HEK293 (cell line): ENCODE measurements around the gene BORCS6.

Source experiments
- CTCF ChIA-PET: fragments of 350-600 bp; formaldehyde crosslinking; extraction: SDS; loops from one replicate; lab custom pipeline; 2021; ENCODE audit warnings: antibody characterized with exemption; lab: Yijun Ruan, JAX
- POLR2A ChIA-PET: fragments of 300-600 bp; formaldehyde crosslinking; extraction: SDS; loops from one replicate; lab custom pipeline; 2020; ENCODE audit warnings: antibody characterized with exemption, inconsistent platforms; lab: Yijun Ruan, JAX
- H3K27ac ChIP-seq: fragments of 200-500 bp; sonication (Bioruptor generic); 2 replicates; pipeline ENCODE4 v1.5.1; 2014; ENCODE audit warnings: low read depth, low read length, control low read depth, inconsistent platforms; ENCODE audit errors: extremely low read depth
- H3K36me3 ChIP-seq, 2 experiments: fragments of 200-500 bp in 1 of 2; sonication (Bioruptor generic) in 1 of 2; 1 replicate in 1 of 2; 2 replicates in 1 of 2; pipeline ENCODE4 v1.5.1; 2014 to 2017; ENCODE audit warnings: inconsistent platforms in 2 of 2, low read length in 2 of 2; ENCODE audit not compliant: control insufficient read depth in 2 of 2, insufficient read depth in 1 of 2
- H3K4me1 ChIP-seq: fragments of 200-500 bp; sonication (Bioruptor generic); 2 replicates; pipeline ENCODE4 v1.5.1; 2014; ENCODE audit warnings: mild to moderate bottlenecking, low read length, inconsistent platforms; ENCODE audit not compliant: control insufficient read depth, insufficient read depth
- H3K4me3 ChIP-seq: 2 replicates; pipeline ENCODE4 v1.5.1; 2011; ENCODE audit warnings: low read depth, mild to moderate bottlenecking, control low read depth, low read length, moderate library complexity
- H3K9me3 ChIP-seq: fragments of 200-500 bp; sonication (Bioruptor generic); 2 replicates; pipeline ENCODE4 v1.5.1; 2014; ENCODE audit warnings: low read depth, low read length, inconsistent platforms; ENCODE audit not compliant: control insufficient read depth, insufficient read depth
- KLF8 ChIP-seq: fragments of 450-650 bp; formaldehyde crosslinking; IDR thresholded peaks from 2 replicates; pipeline ENCODE4 v1.5.1; 2016; ENCODE audit warnings: missing biosample characterization, missing genetic modification characterization
- PRDM1 ChIP-seq: fragments of 450-650 bp; formaldehyde crosslinking; IDR thresholded peaks from 2 replicates; pipeline ENCODE4; 2016; ENCODE audit warnings: missing biosample characterization, missing genetic modification characterization
- SALL2 ChIP-seq: fragments of 450-650 bp; formaldehyde crosslinking; IDR thresholded peaks from 2 replicates; pipeline ENCODE4 v1.5.0; 2017; ENCODE audit warnings: missing biosample characterization, mild to moderate bottlenecking, missing genetic modification characterization, borderline replicate concordance
- ZNF112 ChIP-seq: fragments of 450-650 bp; formaldehyde crosslinking; IDR thresholded peaks from 2 replicates; pipeline ENCODE4 v1.5.0; 2017; ENCODE audit warnings: missing biosample characterization, missing genetic modification characterization
- ZNF16 ChIP-seq: fragments of 450-650 bp; formaldehyde crosslinking; IDR thresholded peaks from 2 replicates; pipeline ENCODE4 v1.5.1; 2016; ENCODE audit warnings: low read depth, missing biosample characterization, missing genetic modification characterization
- ZNF175 ChIP-seq: fragments of 450-650 bp; formaldehyde crosslinking; IDR thresholded peaks from 2 replicates; pipeline ENCODE4 v1.5.1; 2016; ENCODE audit warnings: missing biosample characterization, missing genetic modification characterization
- ZNF19 ChIP-seq: fragments of 450-650 bp; formaldehyde crosslinking; IDR thresholded peaks from 2 replicates; pipeline ENCODE4; 2016; ENCODE audit warnings: missing biosample characterization, missing genetic modification characterization, low read depth
- ZNF24 ChIP-seq: fragments of 450-650 bp; formaldehyde crosslinking; IDR thresholded peaks from 2 replicates; pipeline ENCODE4 v1.5.1; 2016; ENCODE audit warnings: missing biosample characterization, missing genetic modification characterization
- ZNF248 ChIP-seq: fragments of 450-650 bp; formaldehyde crosslinking; IDR thresholded peaks from 2 replicates; pipeline ENCODE4 v1.5.1; 2017; ENCODE audit warnings: missing biosample characterization, missing genetic modification characterization
- ZNF266 ChIP-seq: fragments of 450-650 bp; formaldehyde crosslinking; IDR thresholded peaks from 2 replicates; pipeline ENCODE4 v1.5.1; 2016; ENCODE audit warnings: missing biosample characterization, missing genetic modification characterization, low read depth
- ZNF302 ChIP-seq: fragments of 450-650 bp; formaldehyde crosslinking; IDR thresholded peaks from 2 replicates; pipeline ENCODE4 v1.5.1; 2016; ENCODE audit warnings: missing biosample characterization, missing genetic modification characterization, low read depth
- ZNF311 ChIP-seq: fragments of 450-650 bp; formaldehyde crosslinking; IDR thresholded peaks from 2 replicates; pipeline ENCODE4 v1.5.1; 2017; ENCODE audit warnings: missing biosample characterization, missing genetic modification characterization, borderline replicate concordance
- ZNF324 ChIP-seq: fragments of 450-650 bp; formaldehyde crosslinking; IDR thresholded peaks from 2 replicates; pipeline ENCODE4 v1.5.1; 2016; ENCODE audit warnings: missing biosample characterization, missing genetic modification characterization
- ZNF366 ChIP-seq: fragments of 450-650 bp; formaldehyde crosslinking; conservative IDR thresholded peaks from 2 replicates; pipeline ENCODE4 v1.5.1; 2016; ENCODE audit warnings: missing biosample characterization, missing genetic modification characterization
- ZNF416 ChIP-seq: fragments of 450-650 bp; formaldehyde crosslinking; IDR thresholded peaks from 2 replicates; pipeline ENCODE4 v1.5.1; 2016; ENCODE audit warnings: missing biosample characterization, missing genetic modification characterization
- ZNF48 ChIP-seq: fragments of 450-650 bp; formaldehyde crosslinking; IDR thresholded peaks from 2 replicates; pipeline ENCODE4 v1.5.1; 2016; ENCODE audit warnings: missing biosample characterization, missing genetic modification characterization
- TF ChIP-seq, protein P1 (sequence below): fragments of 450-650 bp; formaldehyde crosslinking; conservative IDR thresholded peaks from 2 replicates; pipeline ENCODE4 v1.5.1; 2016; ENCODE audit warnings: low read depth, missing biosample characterization, missing genetic modification characterization
- TF ChIP-seq, protein P2 (sequence below): fragments of 450-650 bp; formaldehyde crosslinking; IDR thresholded peaks from 2 replicates; pipeline ENCODE4 v1.5.1; 2016; ENCODE audit warnings: missing biosample characterization, missing genetic modification characterization
- TF ChIP-seq, protein P3 (sequence below): fragments of 450-650 bp; formaldehyde crosslinking; IDR thresholded peaks from 2 replicates; pipeline ENCODE4 v1.5.1; 2016; ENCODE audit warnings: missing biosample characterization, missing genetic modification characterization, borderline replicate concordance
- TF ChIP-seq, protein P4 (sequence below): fragments of 450-650 bp; formaldehyde crosslinking; optimal IDR thresholded peaks from 2 replicates; pipeline ENCODE3; 2016; ENCODE audit warnings: missing biosample characterization, mild to moderate bottlenecking, missing genetic modification characterization
- TF ChIP-seq, protein P5 (sequence below): fragments of 450-650 bp; formaldehyde crosslinking; IDR thresholded peaks from 2 replicates; pipeline ENCODE4 v1.5.1; 2016; ENCODE audit warnings: missing biosample characterization, missing genetic modification characterization
- TF ChIP-seq, protein P6 (sequence below): fragments of 450-650 bp; formaldehyde crosslinking; IDR thresholded peaks from 2 replicates; pipeline ENCODE4 v1.5.1; 2017; ENCODE audit warnings: missing biosample characterization, missing genetic modification characterization

Gene BORCS6

DNA sequence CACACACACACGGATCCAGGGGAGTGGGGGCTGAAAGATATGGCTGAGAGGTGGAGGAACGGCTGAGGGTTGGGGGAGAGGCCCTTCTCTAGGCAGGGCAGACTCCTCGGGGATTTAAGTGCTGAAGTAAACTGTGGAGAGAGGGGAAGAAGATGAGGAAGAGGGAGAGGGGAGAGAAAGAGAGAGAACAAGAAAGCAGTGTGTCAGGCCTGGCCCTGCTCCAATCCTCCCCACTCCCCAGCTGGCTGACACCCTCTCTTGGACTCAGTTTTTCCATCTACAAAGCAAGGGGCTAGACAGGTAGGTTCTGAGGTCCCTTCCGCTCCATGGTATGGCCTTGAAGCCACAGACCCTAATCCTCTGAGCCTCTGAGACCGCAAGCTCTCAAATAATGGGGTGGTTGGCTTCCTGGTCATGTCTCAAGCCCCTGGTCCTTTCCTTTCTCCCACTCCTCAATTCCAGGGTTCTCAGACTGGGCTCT is 29.2 kb downstream of the BORCS6 start:
- ChIA-PET CTCF (interaction anchor here (0.5 to 7.3 kb wide), 7 partner anchors 12 to 188 kb away, joined by 3 to 91 read pairs (median 4); no protein-coding TSS in a partner anchor), POLR2A (interaction anchor here (0.6 to 2.2 kb wide), 4 partner anchors 12 to 87 kb away, joined by 3 to 7 read pairs (median 3); partner anchors contain the start of gene CTC1)
- Histone ChIP-seq H3K27ac (peak overlapping the region; percentile 39; the same call in 1 of the 2 replicates), H3K36me3 (peaks cover 15 to 34% of the 10 kb centered on the region in 2 experiments; a peak in 2 of 3 replicates), H3K4me1 (peaks cover 26% of the 10 kb centered on the region), H3K9me3 (no peaks in the 10 kb centered on the region), H3K4me3 (no peak overlapping the region)
- TF ChIP-seq ZNF19 (tag by site-specific recombination) (no peak), ZNF266 (tag by site-specific recombination) (no peak), ZNF324 (tag by site-specific recombination) (no peak), ZNF48 (no peak), ZNF16 (tag by site-specific recombination) (no peak), ZNF366 (tag by site-specific recombination) (0 out of 2 replicates have a peak, but pooled peaks have one; percentile 15), ZNF24 (no peak), PRDM1 (0 out of 2 replicates have a peak, but pooled peaks have one; percentile 26), ZNF302 (tag by site-specific recombination) (no peak), ZNF311 (tag by site-specific recombination) (no peak), ZNF416 (tag by site-specific recombination) (no peak), ZNF248 (tag by site-specific recombination) (no peak), ZNF112 (tag by site-specific recombination) (no peak), SALL2 (tag by site-specific recombination) (no peak), ZNF175 (tag by site-specific recombination) (no peak), KLF8 (tag by site-specific recombination) (no peak; the same call in 1 of the 2 replicates)
- TF ChIP-seq, protein P1, sequence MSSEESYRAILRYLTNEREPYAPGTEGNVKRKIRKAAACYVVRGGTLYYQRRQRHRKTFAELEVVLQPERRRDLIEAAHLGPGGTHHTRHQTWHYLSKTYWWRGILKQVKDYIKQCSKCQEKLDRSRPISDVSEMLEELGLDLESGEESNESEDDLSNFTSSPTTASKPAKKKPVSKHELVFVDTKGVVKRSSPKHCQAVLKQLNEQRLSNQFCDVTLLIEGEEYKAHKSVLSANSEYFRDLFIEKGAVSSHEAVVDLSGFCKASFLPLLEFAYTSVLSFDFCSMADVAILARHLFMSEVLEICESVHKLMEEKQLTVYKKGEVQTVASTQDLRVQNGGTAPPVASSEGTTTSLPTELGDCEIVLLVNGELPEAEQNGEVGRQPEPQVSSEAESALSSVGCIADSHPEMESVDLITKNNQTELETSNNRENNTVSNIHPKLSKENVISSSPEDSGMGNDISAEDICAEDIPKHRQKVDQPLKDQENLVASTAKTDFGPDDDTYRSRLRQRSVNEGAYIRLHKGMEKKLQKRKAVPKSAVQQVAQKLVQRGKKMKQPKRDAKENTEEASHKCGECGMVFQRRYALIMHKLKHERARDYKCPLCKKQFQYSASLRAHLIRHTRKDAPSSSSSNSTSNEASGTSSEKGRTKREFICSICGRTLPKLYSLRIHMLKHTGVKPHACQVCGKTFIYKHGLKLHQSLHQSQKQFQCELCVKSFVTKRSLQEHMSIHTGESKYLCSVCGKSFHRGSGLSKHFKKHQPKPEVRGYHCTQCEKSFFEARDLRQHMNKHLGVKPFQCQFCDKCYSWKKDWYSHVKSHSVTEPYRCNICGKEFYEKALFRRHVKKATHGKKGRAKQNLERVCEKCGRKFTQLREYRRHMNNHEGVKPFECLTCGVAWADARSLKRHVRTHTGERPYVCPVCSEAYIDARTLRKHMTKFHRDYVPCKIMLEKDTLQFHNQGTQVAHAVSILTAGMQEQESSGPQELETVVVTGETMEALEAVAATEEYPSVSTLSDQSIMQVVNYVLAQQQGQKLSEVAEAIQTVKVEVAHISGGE (tag by site-specific recombination): no peak
- TF ChIP-seq, protein P2, sequence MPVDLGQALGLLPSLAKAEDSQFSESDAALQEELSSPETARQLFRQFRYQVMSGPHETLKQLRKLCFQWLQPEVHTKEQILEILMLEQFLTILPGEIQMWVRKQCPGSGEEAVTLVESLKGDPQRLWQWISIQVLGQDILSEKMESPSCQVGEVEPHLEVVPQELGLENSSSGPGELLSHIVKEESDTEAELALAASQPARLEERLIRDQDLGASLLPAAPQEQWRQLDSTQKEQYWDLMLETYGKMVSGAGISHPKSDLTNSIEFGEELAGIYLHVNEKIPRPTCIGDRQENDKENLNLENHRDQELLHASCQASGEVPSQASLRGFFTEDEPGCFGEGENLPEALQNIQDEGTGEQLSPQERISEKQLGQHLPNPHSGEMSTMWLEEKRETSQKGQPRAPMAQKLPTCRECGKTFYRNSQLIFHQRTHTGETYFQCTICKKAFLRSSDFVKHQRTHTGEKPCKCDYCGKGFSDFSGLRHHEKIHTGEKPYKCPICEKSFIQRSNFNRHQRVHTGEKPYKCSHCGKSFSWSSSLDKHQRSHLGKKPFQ (tag by site-specific recombination): no peak
- TF ChIP-seq, protein P3, sequence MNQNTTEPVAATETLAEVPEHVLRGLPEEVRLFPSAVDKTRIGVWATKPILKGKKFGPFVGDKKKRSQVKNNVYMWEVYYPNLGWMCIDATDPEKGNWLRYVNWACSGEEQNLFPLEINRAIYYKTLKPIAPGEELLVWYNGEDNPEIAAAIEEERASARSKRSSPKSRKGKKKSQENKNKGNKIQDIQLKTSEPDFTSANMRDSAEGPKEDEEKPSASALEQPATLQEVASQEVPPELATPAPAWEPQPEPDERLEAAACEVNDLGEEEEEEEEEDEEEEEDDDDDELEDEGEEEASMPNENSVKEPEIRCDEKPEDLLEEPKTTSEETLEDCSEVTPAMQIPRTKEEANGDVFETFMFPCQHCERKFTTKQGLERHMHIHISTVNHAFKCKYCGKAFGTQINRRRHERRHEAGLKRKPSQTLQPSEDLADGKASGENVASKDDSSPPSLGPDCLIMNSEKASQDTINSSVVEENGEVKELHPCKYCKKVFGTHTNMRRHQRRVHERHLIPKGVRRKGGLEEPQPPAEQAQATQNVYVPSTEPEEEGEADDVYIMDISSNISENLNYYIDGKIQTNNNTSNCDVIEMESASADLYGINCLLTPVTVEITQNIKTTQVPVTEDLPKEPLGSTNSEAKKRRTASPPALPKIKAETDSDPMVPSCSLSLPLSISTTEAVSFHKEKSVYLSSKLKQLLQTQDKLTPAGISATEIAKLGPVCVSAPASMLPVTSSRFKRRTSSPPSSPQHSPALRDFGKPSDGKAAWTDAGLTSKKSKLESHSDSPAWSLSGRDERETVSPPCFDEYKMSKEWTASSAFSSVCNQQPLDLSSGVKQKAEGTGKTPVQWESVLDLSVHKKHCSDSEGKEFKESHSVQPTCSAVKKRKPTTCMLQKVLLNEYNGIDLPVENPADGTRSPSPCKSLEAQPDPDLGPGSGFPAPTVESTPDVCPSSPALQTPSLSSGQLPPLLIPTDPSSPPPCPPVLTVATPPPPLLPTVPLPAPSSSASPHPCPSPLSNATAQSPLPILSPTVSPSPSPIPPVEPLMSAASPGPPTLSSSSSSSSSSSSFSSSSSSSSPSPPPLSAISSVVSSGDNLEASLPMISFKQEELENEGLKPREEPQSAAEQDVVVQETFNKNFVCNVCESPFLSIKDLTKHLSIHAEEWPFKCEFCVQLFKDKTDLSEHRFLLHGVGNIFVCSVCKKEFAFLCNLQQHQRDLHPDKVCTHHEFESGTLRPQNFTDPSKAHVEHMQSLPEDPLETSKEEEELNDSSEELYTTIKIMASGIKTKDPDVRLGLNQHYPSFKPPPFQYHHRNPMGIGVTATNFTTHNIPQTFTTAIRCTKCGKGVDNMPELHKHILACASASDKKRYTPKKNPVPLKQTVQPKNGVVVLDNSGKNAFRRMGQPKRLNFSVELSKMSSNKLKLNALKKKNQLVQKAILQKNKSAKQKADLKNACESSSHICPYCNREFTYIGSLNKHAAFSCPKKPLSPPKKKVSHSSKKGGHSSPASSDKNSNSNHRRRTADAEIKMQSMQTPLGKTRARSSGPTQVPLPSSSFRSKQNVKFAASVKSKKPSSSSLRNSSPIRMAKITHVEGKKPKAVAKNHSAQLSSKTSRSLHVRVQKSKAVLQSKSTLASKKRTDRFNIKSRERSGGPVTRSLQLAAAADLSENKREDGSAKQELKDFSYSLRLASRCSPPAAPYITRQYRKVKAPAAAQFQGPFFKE (tag by site-specific recombination): no peak
- TF ChIP-seq, protein P4, sequence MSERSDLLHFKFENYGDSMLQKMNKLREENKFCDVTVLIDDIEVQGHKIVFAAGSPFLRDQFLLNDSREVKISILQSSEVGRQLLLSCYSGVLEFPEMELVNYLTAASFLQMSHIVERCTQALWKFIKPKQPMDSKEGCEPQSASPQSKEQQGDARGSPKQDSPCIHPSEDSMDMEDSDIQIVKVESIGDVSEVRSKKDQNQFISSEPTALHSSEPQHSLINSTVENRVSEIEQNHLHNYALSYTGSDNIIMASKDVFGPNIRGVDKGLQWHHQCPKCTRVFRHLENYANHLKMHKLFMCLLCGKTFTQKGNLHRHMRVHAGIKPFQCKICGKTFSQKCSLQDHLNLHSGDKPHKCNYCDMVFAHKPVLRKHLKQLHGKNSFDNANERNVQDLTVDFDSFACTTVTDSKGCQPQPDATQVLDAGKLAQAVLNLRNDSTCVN (tag by site-specific recombination): no peak
- TF ChIP-seq, protein P5, sequence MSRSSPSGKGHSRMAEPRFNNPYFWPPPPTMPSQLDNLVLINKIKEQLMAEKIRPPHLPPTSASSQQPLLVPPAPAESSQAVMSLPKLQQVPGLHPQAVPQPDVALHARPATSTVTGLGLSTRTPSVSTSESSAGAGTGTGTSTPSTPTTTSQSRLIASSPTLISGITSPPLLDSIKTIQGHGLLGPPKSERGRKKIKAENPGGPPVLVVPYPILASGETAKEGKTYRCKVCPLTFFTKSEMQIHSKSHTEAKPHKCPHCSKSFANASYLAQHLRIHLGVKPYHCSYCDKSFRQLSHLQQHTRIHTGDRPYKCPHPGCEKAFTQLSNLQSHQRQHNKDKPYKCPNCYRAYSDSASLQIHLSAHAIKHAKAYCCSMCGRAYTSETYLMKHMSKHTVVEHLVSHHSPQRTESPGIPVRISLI (tag by site-specific recombination): no peak
- TF ChIP-seq, protein P6, sequence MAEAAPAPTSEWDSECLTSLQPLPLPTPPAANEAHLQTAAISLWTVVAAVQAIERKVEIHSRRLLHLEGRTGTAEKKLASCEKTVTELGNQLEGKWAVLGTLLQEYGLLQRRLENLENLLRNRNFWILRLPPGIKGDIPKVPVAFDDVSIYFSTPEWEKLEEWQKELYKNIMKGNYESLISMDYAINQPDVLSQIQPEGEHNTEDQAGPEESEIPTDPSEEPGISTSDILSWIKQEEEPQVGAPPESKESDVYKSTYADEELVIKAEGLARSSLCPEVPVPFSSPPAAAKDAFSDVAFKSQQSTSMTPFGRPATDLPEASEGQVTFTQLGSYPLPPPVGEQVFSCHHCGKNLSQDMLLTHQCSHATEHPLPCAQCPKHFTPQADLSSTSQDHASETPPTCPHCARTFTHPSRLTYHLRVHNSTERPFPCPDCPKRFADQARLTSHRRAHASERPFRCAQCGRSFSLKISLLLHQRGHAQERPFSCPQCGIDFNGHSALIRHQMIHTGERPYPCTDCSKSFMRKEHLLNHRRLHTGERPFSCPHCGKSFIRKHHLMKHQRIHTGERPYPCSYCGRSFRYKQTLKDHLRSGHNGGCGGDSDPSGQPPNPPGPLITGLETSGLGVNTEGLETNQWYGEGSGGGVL (tag by site-specific recombination): peak; percentile 77
